ENCODE measurements around the gene ACER3.
"Not testable (repeated sequence)": the region's sequence is repeated elsewhere in the genome, so short reads cannot be mapped to it uniquely, and the experiment has no call there.

ACER3 gene

GRCh38 chr11:76911415-76911808 is 50.7 kb downstream of the ACER3 start:
- in situ Hi-C loops (cut with MboI; ENCODE audit: low sequenced_read_pairs), result loop anchor here (10.0 kb wide), 2 partner anchors 97 to 187 kb away; no protein-coding TSS in a partner anchor

GRCh38 chr11:76916712-76917111 is 56.0 kb downstream of the ACER3 start:
- in situ Hi-C loops (cut with MboI; ENCODE audit: low sequenced_read_pairs), result loop anchor here (10.0 kb wide), 2 partner anchors 102 to 192 kb away; no protein-coding TSS in a partner anchor

DNA sequence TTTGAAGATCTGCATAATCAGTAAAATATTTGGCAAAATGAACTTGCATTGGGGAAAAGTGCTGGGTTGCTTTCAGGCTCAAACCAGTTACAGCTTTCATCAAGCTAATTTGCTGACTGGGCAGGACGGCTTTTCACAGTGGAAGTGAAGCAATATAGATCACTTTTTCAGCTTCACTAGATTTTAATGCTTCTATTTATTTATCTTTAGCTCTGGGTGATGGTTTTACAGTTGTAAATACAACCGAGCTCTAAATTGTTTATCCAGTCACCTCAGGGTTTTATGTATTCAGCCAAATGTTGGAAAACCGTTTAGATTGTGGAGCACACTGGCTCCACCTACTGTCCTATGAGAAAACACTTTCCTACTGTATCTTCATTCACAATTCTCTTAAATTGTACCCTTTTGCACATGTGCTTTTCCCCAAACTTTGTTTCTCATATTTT is 58.2 kb downstream of the ACER3 start:
- in situ Hi-C loops (cut with MboI; ENCODE audit: low sequenced_read_pairs), result loop anchor here (10.0 kb wide), 2 partner anchors 104 to 194 kb away; no protein-coding TSS in a partner anchor

GRCh38 chr11:76919467-76919866 is 58.7 kb downstream of the ACER3 start:
- in situ Hi-C loops (cut with MboI; ENCODE audit: low sequenced_read_pairs), result loop anchor here (10.0 kb wide), 2 partner anchors 105 to 195 kb away; no protein-coding TSS in a partner anchor

- in situ Hi-C loops (cut with MboI; ENCODE audit: low sequenced_read_pairs), result loop anchor here (10.0 kb wide), 2 partner anchors 105 to 195 kb away; no protein-coding TSS in a partner anchor
These were observed 59.4 kb downstream of the ACER3 start for GRCh38 chr11:76919887-76920746.

- in situ Hi-C loops (cut with MboI; ENCODE audit: low sequenced_read_pairs), result no loop called here
These were observed 66.4 kb downstream of the ACER3 start for GRCh38 chr11:76927160-76927559.

- in situ Hi-C loops (cut with MboI; ENCODE audit: low sequenced_read_pairs), result no loop called here
These were observed 74.3 kb downstream of the ACER3 start for GRCh38 chr11:76935042-76935441.

DNA sequence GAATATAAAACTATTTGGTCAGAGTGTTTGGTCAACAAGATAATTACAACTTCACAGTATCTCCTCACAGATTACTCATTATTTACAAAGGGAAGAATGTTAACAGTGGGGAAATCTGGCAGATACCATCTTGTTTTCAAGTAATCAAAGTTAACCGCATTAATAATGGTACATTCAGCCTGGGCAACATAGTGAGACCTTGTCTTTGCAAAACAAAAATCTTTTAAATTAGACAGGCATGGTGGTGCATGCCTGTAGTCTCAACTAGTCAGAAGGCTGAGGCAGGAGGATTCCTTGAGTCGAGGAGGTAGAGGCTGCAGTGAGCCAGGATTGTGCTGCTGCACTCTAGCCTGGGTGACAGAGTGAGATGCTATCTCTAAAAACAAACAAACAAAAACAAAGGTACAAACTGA is 78.5 kb downstream of the ACER3 start:
- in situ Hi-C loops (cut with MboI; ENCODE audit: low sequenced_read_pairs), result no loop called here

DNA sequence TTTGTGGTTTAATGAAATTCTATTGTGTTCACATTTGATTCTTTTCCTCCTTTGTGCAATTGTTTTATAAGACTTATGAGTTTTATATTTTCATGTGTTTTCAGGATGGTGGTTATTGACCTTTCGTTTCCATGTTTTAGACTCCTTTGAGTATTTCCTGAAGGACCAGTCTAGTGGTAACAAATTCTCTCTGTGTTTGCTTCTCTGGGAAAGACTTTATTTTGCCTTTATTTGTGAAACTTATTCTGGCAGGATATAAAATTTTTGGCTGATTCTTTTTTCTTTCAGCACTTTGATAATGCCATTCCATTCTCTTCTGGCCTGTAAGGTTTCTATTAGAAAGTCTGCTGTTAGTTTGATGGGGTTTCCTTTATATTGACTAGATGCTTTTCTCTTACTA is 83.5 kb downstream of the ACER3 start:
- in situ Hi-C loops (cut with MboI; ENCODE audit: low sequenced_read_pairs), result no loop called here

DNA sequence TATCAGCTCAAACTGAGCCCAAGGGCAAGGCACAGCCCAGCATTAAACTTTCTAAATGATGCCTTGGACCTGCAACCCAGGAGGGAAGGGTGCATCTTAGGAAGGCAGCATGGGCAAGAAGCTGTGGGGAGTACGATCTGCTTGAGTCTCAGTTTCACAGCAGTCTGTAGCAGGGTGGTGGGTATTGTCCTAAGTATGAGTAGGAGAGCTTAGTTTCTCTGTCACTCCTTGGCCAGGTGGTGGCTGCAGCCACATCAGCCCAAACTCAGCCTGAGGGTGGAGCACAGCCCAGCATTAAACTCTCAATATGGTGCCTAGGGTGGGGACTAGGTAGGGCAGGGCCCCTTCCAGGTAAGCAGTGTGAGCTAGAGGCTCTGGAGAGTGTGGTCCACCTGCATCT is 85.5 kb downstream of the ACER3 start:
- in situ Hi-C loops (cut with MboI; ENCODE audit: low sequenced_read_pairs), result no loop called here

GRCh38 chr11:76947190-76947589 is 86.5 kb downstream of the ACER3 start:
- in situ Hi-C loops (cut with MboI; ENCODE audit: low sequenced_read_pairs), result no loop called here

DNA sequence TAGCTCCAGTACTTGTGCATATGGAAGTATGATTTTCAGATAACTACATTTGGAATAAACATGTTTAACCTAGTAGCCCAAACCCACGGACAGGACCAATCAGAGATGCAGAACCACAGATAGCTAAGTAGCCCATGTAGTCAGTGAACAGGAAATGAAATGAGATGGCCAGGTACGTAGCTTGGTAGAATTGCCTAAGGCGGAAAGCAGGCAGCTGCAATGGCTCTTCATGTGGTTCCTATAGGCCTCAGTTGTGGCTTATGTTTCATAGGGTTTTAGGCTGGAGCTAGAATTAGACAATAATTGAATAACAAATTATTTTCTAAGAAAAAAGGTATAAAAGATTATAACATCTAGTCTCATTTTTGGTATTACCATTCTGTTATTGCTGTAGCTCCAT is 87.1 kb downstream of the ACER3 start:
- in situ Hi-C loops (cut with MboI; ENCODE audit: low sequenced_read_pairs), result no loop called here

DNA sequence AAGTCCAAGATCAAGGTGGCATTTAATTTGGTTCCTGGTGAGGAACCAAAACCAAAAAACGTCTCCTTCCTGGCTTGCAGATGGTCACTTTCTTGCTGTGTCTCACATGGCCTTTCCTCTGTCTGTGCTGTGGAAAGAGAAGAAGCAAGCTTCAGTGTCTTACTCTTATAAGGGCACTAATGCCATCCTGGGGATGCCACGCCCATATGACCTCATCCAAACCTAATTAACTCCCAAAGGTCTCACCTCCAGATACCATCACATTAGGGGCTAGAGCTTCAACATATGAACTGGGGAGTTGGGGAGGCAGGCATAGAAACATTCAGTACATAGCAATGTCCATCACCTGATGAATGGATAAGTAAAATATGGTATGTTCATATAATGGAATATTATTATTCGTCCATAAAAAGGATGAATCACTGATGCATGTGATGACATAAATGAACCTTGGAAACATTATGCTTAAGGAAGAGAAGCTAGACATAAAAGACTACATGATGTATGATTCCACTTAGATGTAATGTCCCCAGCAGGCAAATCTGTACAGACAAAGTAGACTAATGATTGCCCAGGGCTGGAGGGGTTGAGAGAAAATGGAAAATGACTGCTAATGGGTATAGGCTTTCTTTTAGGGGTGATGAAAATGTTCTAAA is 94.9 kb downstream of the ACER3 start:
- in situ Hi-C loops (cut with MboI; ENCODE audit: low sequenced_read_pairs), result no loop called here

- in situ Hi-C loops (cut with MboI; ENCODE audit: low sequenced_read_pairs), result no loop called here
These were observed 102.1 kb downstream of the ACER3 start for GRCh38 chr11:76962583-76963416.

- in situ Hi-C loops (cut with MboI; ENCODE audit: low sequenced_read_pairs), result not testable (repeated sequence)
These were observed 102.9 kb downstream of the ACER3 start for GRCh38 chr11:76963417-76964168.

DNA sequence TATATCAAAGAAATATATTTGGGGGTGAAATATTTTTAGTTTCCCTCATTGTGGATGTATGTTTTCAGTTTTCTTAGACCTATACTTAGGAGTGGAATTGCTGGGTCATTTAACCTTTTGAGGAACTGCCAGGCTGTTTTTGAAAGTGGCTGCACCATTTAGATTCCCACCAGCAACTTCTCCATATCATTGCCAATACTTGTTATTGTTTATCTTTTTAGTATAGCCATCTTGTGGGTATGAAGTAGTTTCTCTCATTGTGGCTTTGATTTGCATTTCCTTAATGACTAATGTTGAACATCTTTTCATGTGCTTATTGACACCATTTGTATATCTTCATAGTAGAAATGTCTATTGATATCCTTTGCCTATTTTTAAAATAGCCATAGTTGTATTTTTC is 111.3 kb downstream of the ACER3 start:
- in situ Hi-C loops (cut with MboI; ENCODE audit: low sequenced_read_pairs), result no loop called here

DNA sequence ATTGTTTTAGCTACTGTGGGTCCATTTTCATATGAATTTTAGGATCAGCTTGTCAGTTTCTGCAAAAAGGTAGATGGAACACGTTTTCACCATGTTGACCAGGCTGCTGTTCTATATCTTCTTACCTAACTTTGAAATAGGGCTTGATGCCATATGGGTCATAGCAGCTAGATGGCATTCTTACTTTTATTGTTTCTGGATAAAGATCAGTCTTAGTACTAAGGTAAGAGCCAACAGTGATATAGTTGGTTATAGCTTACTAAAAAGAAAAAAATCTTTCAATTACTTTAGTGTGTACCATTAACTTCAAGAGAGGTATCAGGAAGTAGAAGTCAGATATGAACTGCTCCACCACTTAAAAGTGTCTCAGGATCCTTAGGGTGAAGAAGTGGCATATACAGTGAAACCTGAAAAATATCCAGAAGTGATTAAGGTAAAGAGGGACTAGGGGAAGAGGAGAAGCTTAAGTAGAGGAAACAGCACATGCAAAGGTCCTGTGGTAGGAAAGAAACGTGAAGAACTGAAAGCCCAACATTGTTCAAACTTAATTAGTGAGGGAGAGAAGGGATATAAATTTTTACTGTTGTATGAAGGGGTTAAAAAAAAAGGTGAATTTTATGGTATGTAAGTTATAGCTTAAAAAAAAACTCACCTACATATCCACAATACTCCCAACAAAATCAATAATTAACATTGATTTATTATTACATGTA is 113.6 kb downstream of the ACER3 start:
- in situ Hi-C loops (cut with MboI; ENCODE audit: low sequenced_read_pairs), result no loop called here

DNA sequence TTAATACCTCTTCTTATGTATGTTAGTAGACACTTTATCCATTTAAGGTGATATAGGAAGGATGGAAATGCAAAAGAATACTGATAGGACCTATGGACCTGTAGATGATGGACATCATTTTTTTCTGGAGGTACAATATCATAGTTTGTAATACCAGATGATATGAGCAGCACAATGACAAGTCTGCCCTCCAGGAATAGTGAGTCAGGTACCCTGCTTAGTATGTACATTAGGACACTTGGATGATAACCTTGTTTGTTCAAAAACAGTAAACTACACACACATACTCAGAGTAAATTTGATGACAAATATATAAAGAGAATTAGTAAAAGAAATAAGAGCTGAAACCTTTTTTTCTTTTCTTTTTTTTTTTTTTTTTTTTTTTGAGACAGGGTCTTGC is 114.8 kb downstream of the ACER3 start:
- in situ Hi-C loops (cut with MboI; ENCODE audit: low sequenced_read_pairs), result no loop called here

GRCh38 chr11:76977791-76978190 is 117.1 kb downstream of the ACER3 start:
- in situ Hi-C loops (cut with MboI; ENCODE audit: low sequenced_read_pairs), result no loop called here

DNA sequence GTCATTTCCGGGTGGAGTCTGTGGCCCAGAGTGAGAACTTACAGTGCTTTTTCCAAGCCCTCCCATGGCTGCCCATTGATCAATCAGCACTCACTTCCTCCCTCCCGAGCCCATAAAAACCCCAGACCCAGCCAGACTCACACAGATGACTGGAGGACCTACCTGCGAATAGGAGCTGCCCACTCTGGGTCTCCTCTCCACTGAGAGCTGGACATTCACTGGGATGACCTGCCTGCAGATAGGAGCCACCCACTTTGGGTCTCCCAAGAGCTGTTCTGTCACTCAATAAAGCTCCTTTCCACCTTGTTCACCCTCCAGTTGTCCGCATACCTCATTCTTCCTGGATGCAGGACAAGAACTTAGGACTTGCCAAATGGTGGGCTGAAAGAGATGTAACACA is 117.5 kb downstream of the ACER3 start:
- in situ Hi-C loops (cut with MboI; ENCODE audit: low sequenced_read_pairs), result no loop called here
